ENCODE data around the gene NTSR2. TPM values are rescaled to one million over a fixed set of nuclear protein-coding genes. Genes with fewer than 3 reads are reported as not detected.

The NTSR2 gene
- total RNA-seq, 1 experiment from 2014 or later: not detected

DNA sequence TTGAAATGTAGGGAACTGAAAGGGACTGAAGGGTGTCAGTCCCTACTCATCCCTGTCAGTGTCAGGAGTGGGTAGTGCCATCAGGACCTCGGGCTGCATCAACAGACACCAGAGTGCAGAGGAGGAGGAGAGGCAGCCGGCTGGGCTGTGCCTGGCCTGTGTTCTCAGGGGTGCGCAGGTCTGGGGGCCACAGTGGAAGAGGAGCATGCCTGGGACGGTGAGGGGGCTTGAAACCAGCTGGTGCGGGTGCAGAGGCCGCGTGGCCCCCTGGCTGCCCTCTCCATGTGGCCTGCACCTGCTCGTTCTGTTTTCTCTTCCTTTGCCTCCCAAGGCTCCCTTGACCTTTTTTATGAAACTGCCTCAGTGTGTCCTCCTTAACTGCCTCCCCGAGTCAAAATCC, 41.3 kb downstream of the NTSR2 start:
- H3K4me1 Mint-ChIP-seq (ENCODE audit: insufficient read depth, unreplicated experiment): peaks cover 11% of the 10 kb centered on the region
- ChIA-PET CTCF (no interaction called here), POLR2A (no interaction called here)
- TF ChIP-seq CTCF (IDR thresholded peaks at IDR 0.05; ENCODE audit: unreplicated experiment): no peak
- H3K27me3 Mint-ChIP-seq (ENCODE audit: insufficient read depth, unreplicated experiment): no peaks in the 10 kb centered on the region
- intact Hi-C loops (cut with micrococcal nuclease): no loop called here
- H3K4me3 Mint-ChIP-seq (ENCODE audit: unreplicated experiment): no peak overlapping the region
- H3K36me3 Mint-ChIP-seq (ENCODE audit: insufficient read depth, unreplicated experiment): peaks cover 26% of the 10 kb centered on the region
- DNase-seq (ENCODE audit: unreplicated experiment): no peak
- H3K27ac Mint-ChIP-seq (ENCODE audit: low read depth, unreplicated experiment): no peak overlapping the region
- no TSS peak for BruUV-seq (replicated peaks)
- peaks cover 8% of the 10 kb centered on the region for H3K9me3 Mint-ChIP-seq (ENCODE audit: unreplicated experiment)

GRCh38 chr2:11625671-11626070, 44.3 kb downstream of the NTSR2 start:
- no peak for TF ChIP-seq CTCF (IDR thresholded peaks at IDR 0.05; ENCODE audit: unreplicated experiment)
- Mint-ChIP-seq H3K4me3 (ENCODE audit: unreplicated experiment) (no peak overlapping the region), H3K4me1 (ENCODE audit: insufficient read depth, unreplicated experiment) (no peaks in the 10 kb centered on the region), H3K27me3 (ENCODE audit: insufficient read depth, unreplicated experiment) (no peaks in the 10 kb centered on the region), H3K36me3 (ENCODE audit: insufficient read depth, unreplicated experiment) (peaks cover 6% of the 10 kb centered on the region), H3K27ac (ENCODE audit: low read depth, unreplicated experiment) (no peak overlapping the region), H3K9me3 (ENCODE audit: unreplicated experiment) (peaks cover 8% of the 10 kb centered on the region)
- intact Hi-C loops (cut with micrococcal nuclease): no loop called here
- ChIA-PET CTCF (interaction anchor here (0.5 to 0.6 kb wide), 2 partner anchors 13 to 645 kb away, joined by 3 read pairs; no protein-coding TSS in a partner anchor), POLR2A (no interaction called here)
- no peak for DNase-seq (ENCODE audit: unreplicated experiment)
- no TSS peak for BruUV-seq (replicated peaks)

GRCh38 chr2:11624893-11625292, 45.1 kb downstream of the NTSR2 start:
- Mint-ChIP-seq H3K4me1 (ENCODE audit: insufficient read depth, unreplicated experiment) (no peaks in the 10 kb centered on the region), H3K4me3 (ENCODE audit: unreplicated experiment) (no peak overlapping the region), H3K9me3 (ENCODE audit: unreplicated experiment) (peaks cover 8% of the 10 kb centered on the region), H3K27ac (ENCODE audit: low read depth, unreplicated experiment) (no peak overlapping the region), H3K27me3 (ENCODE audit: insufficient read depth, unreplicated experiment) (no peaks in the 10 kb centered on the region), H3K36me3 (ENCODE audit: insufficient read depth, unreplicated experiment) (peaks cover 6% of the 10 kb centered on the region)
- DNase-seq (ENCODE audit: unreplicated experiment): no peak
- no TSS peak for BruUV-seq (replicated peaks)
- no peak for TF ChIP-seq CTCF (IDR thresholded peaks at IDR 0.05; ENCODE audit: unreplicated experiment)
- intact Hi-C loops (cut with micrococcal nuclease): no loop called here
- POLR2A ChIA-PET: interaction anchor here (0.7 kb wide), 2 partner anchors 223 to 666 kb away, joined by 3 read pairs; no protein-coding TSS in a partner anchor
- CTCF ChIA-PET: interaction anchor here (0.6 kb wide), 2 partner anchors 13 to 56 kb away, joined by 3 read pairs; no protein-coding TSS in a partner anchor

GRCh38 chr2:11622611-11623010, 47.4 kb downstream of the NTSR2 start:
- BruUV-seq (replicated peaks): no TSS peak
- ChIA-PET POLR2A (no interaction called here), CTCF (interaction anchor here (1.4 kb wide), 1 partner anchor 38 kb away, joined by 3 read pairs; no protein-coding TSS in a partner anchor)
- Mint-ChIP-seq H3K4me1 (ENCODE audit: insufficient read depth, unreplicated experiment) (no peaks in the 10 kb centered on the region), H3K36me3 (ENCODE audit: insufficient read depth, unreplicated experiment) (peaks cover 12% of the 10 kb centered on the region), H3K4me3 (ENCODE audit: unreplicated experiment) (no peak overlapping the region), H3K27ac (ENCODE audit: low read depth, unreplicated experiment) (no peak overlapping the region), H3K9me3 (ENCODE audit: unreplicated experiment) (peaks cover 3% of the 10 kb centered on the region), H3K27me3 (ENCODE audit: insufficient read depth, unreplicated experiment) (no peaks in the 10 kb centered on the region)
- DNase-seq (ENCODE audit: unreplicated experiment): no peak
- no peak for TF ChIP-seq CTCF (IDR thresholded peaks at IDR 0.05; ENCODE audit: unreplicated experiment)
- intact Hi-C loops (cut with micrococcal nuclease): no loop called here

Data from MCF 10A (cell line).